Ovary (tissue), 9 donors: Measurements from ENCODE around the gene ULBP1. TPM values are rescaled to one million over a fixed set of nuclear protein-coding genes. Genes with fewer than 3 reads are reported as not detected.
A peak's percentile ranks its signal among the peaks of the same experiment; 100 is the strongest.
"Not testable (repeated sequence)": the region's sequence is repeated elsewhere in the genome, so short reads cannot be mapped to it uniquely, and the experiment has no call there.

Experiments used
- DNase-seq, 5 donors: peaks; one replicate each; pipeline ENCODE4 v3.0.0-alpha.2; 2019 to 2020
- H3K27ac ChIP-seq, 2 donors: fragments of 200-600 bp; one replicate each; pipeline versions ENCODE4 v1.5.1 to v1.8.0; 2019 to 2022
- H3K27me3 ChIP-seq: fragments of 200-600 bp; one replicate; pipeline ENCODE4 v1.8.0; 2022
- H3K36me3 ChIP-seq: fragments of 200-600 bp; sonication (generic); one replicate; pipeline ENCODE4 v1.5.1; 2019
- H3K4me1 ChIP-seq: one replicate; pipeline ENCODE4 v1.8.1; 2013; ENCODE audit warnings: mild to moderate bottlenecking, moderate library complexity; ENCODE audit not compliant: insufficient read depth
- H3K4me3 ChIP-seq: fragments of 200-600 bp; sonication (generic); one replicate; pipeline ENCODE4 v1.5.1; 2017
- H3K9me3 ChIP-seq, 2 donors: fragments of 200-600 bp in 1 of 2; sonication (generic) in 1 of 2; one replicate each; pipeline versions ENCODE4 v1.5.1 to v1.8.1; 2013 to 2019; ENCODE audit warnings: mild to moderate bottlenecking in 1 of 2, moderate library complexity in 1 of 2
- EP300 ChIP-seq: sonication (generic); formaldehyde crosslinking; IDR thresholded peaks from one replicate; pipeline ENCODE4 v1.6.1; 2017; ENCODE audit warnings: antibody characterized with exemption
- POLR2A ChIP-seq: fragments of 450-650 bp; IDR thresholded peaks from one replicate; pipeline ENCODE4 v1.6.1; 2017; ENCODE audit warnings: antibody characterized with exemption, mild to moderate bottlenecking, moderate library complexity
- WGBS, 3 donors: extraction: QIAGEN DNeasy Blood & Tissue Kit in 1 of 3; methylation state at CpG; one replicate each; pipeline versions ENCODE4 v1.1.5 to v1.1.7; 2013 to 2017; 5-methylcytosine and 5-hydroxymethylcytosine counted together
- intact Hi-C, 4 donors: fragments of 100-400 bp; cut with DNase I; formaldehyde crosslinking; loops; one replicate each; pipeline versions ENCODE4 v1.11.0 to v1.15.1; 2022 to 2023
- polyA plus RNA-seq, 2 donors: library from polyadenylated mRNA; stranded (reverse); fragments of 200-250 nt in 1 of 2; fragments of 350-450 nt in 1 of 2; fragmentation: Illumina TruSeq in 1 of 2; extraction: RNeasy Lipid Tissue Mini Kit (QIAGEN cat#74804) in 1 of 2; gene quantifications; one replicate each; pipeline ENCODE4 v1.2.3, GENCODE V29; 2013 to 2014
- total RNA-seq, 7 donors: library from RNA; depleted of rRNA in 2 of 7; stranded (reverse); fragments of >200 nt in 2 of 7; fragmentation: NEBNext Ultra II Directional in 3 of 7; extraction: Animal tissue kit (Norgen Biotek cat#: 25700) in 3 of 7; gene quantifications; one replicate each; pipeline versions ENCODE4 v1.1.0 to v1.2.4, GENCODE V29; 2016 to 2023
- TF ChIP-seq, protein P1 (sequence below), 3 donors: fragments of 450-650 bp in 2 of 3; fragments of 200-600 bp in 1 of 3; IDR thresholded peaks; one replicate each; pipeline versions ENCODE4 v1.5.1 to v1.8.0; 2016 to 2022; ENCODE audit warnings: antibody characterized with exemption in 3 of 3, mild to moderate bottlenecking in 1 of 3
- donor health status: DM: no; HTN: no; CAD: no; lungs with moderate emphysema.
- donor health status: DM: no; HTN: no; CAD: no.
- donor health status: Bipolar disorder and iron deficiency.
- donor health status: DM: yes; HTN: yes; CAD: no.
- donor health status: DM: no; HTN: no; CAD: no.
- donor health status: DM: yes; HTN: yes; CAD: no.

ULBP1 gene
- total and polyA plus RNA-seq, 9 donors = 0.02 to 7.7 (median 0.09) TPM; not detected in 3

- DNase-seq = no peak
- Histone ChIP-seq H3K9me3 (no peaks in the 10 kb centered on the region), H3K36me3 (no peaks in the 10 kb centered on the region), H3K4me3 (no peak overlapping the region), H3K4me1 (no peaks in the 10 kb centered on the region), H3K27me3 (peaks cover 3% of the 10 kb centered on the region), H3K27ac (no peak overlapping the region)
- intact Hi-C loops = loop anchor here in 1 of 4 donors (5.0 kb wide), 1 partner anchor 82 kb away; no protein-coding TSS in a partner anchor
- TF ChIP-seq POLR2A (no peak), EP300 (no peak)
- TF ChIP-seq, protein P1, sequence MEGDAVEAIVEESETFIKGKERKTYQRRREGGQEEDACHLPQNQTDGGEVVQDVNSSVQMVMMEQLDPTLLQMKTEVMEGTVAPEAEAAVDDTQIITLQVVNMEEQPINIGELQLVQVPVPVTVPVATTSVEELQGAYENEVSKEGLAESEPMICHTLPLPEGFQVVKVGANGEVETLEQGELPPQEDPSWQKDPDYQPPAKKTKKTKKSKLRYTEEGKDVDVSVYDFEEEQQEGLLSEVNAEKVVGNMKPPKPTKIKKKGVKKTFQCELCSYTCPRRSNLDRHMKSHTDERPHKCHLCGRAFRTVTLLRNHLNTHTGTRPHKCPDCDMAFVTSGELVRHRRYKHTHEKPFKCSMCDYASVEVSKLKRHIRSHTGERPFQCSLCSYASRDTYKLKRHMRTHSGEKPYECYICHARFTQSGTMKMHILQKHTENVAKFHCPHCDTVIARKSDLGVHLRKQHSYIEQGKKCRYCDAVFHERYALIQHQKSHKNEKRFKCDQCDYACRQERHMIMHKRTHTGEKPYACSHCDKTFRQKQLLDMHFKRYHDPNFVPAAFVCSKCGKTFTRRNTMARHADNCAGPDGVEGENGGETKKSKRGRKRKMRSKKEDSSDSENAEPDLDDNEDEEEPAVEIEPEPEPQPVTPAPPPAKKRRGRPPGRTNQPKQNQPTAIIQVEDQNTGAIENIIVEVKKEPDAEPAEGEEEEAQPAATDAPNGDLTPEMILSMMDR (IDR thresholded peaks at IDR 0.05) = no peak
- WGBS, 3 donors = 42 to 64% (median 49%) methylated on average over 2 of the region's 2 CpGs
These were observed 28.1 kb upstream of the ULBP1 start for GRCh38 chr6:149935668-149936067.

DNA sequence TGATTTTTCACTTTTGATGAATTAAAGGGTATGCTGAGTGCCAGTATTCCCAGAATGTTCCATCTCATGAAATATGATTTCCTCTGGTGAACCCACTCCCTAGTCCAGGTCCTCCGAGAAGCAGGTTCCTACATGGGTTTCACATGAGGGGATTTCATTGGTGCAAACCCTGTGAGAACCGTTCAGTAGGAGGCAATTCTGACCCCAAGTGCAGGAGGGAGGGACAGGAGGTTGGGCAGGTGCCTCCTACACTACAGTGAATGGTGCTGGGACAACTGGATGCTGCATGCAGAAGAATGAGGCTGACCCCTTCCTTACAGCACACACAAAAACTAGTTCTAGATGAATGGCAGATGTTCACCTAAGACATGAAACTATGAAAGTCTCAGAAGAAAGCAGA, 27.0 kb upstream of the ULBP1 start:
- H3K4me1 ChIP-seq = peaks cover 1% of the 10 kb centered on the region
- H3K4me3 ChIP-seq = no peak overlapping the region
- 32 to 36% (median 33%) methylated on average over 2 of the region's 2 CpGs for WGBS, 3 donors
- TF ChIP-seq, protein P1 (IDR thresholded peaks at IDR 0.05) = no peak
- TF ChIP-seq EP300 (no peak), POLR2A (no peak)
- DNase-seq = no peak
- H3K36me3 ChIP-seq = no peaks in the 10 kb centered on the region
- H3K9me3 ChIP-seq = no peaks in the 10 kb centered on the region
- H3K27me3 ChIP-seq = peaks cover 3% of the 10 kb centered on the region
- intact Hi-C loops = loop anchor here in 1 of 4 donors (5.0 kb wide), 1 partner anchor 81 kb away; no protein-coding TSS in a partner anchor
- H3K27ac ChIP-seq = no peak overlapping the region

DNA sequence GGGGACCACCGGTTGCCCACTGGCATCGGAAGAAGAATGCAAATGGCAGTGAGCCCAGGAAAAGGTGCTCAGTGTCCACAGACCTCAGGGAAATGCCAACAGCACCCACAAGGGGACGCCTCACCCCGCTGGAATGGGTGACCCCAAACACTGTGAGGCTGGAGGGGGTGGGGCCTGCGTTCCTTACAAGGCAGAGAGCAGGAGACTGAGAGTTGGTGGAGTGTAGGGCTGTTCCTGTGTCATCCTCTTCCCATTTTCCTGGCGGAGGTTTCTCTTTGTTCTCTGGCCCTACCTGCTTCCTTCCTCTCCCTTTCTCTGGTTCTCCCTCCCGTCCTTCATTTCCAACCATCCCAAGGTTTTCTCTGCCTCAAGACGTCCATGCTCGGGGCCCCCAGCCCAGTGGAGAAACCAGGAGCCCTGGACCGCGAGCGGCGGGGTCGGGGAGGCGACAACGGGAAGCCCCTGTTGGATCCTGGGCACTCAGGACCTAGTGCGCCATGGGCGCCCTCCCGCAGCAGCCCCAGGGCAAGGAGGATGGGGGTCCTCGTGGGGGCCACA, 25.7 kb upstream of the ULBP1 start:
- H3K27me3 ChIP-seq, DNase-seq, H3K4me3 ChIP-seq, H3K4me1 ChIP-seq, H3K9me3 ChIP-seq, H3K36me3 ChIP-seq, H3K27ac ChIP-seq: not testable (repeated sequence)
- WGBS, 3 donors = 3 to 5% (median 3%) methylated on average over 15 to 17 of the region's 20 CpGs
- intact Hi-C loops = loop anchor here in 2 of 4 donors (2.0 to 5.0 kb wide), 2 partner anchors 79 kb away; no protein-coding TSS in a partner anchor

- DNase-seq = peak in 1 of 5 donors; percentile 13
- TF ChIP-seq, protein P1 (IDR thresholded peaks at IDR 0.05) = no peak
- no peak for TF ChIP-seq EP300
- 2 to 3% (median 2%) methylated on average over 43 to 58 of the region's 58 CpGs for WGBS, 3 donors
- intact Hi-C loops = loop anchor here in 2 of 4 donors (2.0 to 5.0 kb wide), 2 partner anchors 78 to 79 kb away; no protein-coding TSS in a partner anchor
- H3K4me1 ChIP-seq = peaks cover 1% of the 10 kb centered on the region
- H3K9me3 ChIP-seq = no peaks in the 10 kb centered on the region
- no peak overlapping the region for H3K27ac ChIP-seq
- no peaks in the 10 kb centered on the region for H3K36me3 ChIP-seq
- peaks cover 3% of the 10 kb centered on the region for H3K27me3 ChIP-seq
- peak overlapping the region; percentile 20 for H3K4me3 ChIP-seq
These were observed 25.0 kb upstream of the ULBP1 start for GRCh38 chr6:149938571-149939355.

DNA sequence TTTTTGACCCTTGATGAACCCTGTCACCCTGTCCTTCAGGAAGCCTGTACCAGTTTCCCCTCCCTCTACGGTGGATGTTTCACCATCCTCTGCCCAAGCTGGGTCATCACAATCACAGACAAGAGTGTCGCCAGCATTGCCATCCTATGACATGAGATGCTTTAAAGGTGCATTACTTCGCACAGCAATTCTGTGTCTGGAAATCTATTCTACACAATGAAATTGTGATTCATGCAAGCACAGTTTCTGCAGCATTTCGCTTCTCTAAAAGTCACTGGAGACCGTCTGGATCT, 24.4 kb upstream of the ULBP1 start:
- WGBS, 3 donors = 30 to 39% (median 31%) methylated on average over 5 of the region's 5 CpGs
- TF ChIP-seq POLR2A (no peak), EP300 (no peak)
- TF ChIP-seq, protein P1 (IDR thresholded peaks at IDR 0.05) = no peak
- Histone ChIP-seq H3K4me3 (no peak overlapping the region), H3K9me3 (no peaks in the 10 kb centered on the region), H3K4me1 (peaks cover 1% of the 10 kb centered on the region), H3K27me3 (peaks cover 3% of the 10 kb centered on the region), H3K27ac (no peak overlapping the region), H3K36me3 (no peaks in the 10 kb centered on the region)
- intact Hi-C loops = loop anchor here in 2 of 4 donors (2.0 to 5.0 kb wide), 2 partner anchors 77 to 78 kb away; no protein-coding TSS in a partner anchor
- no peak for DNase-seq
